ENCODE data around the gene CFAP45. TPM values are rescaled to one million over a fixed set of nuclear protein-coding genes. Genes with fewer than 3 reads are reported as not detected.

Gene CFAP45
- total RNA-seq, 6 experiments from 2014 or later, result not detected

DNA sequence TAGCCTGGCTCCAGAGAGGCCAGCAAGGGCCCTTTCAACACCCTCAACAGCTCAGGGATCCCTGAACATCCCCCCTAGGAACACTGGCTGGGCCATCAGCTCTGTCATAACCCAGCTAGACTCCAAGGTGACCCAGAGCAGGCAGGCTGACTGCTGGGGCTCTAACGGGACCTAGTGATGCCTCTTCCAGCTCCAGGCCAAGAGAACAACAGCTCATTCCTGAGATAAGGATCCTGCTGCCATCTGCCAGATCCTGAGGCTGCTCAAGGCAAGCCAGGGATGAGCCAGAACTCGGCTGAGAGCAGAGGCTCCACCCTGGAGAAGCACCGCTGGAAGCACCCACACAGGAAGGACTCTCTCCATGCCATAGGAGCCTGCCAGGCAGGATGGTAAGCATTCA, 39.5 kb downstream of the CFAP45 start:
- 20% methylated on average over 1 of the region's 3 CpGs for WGBS (ENCODE audit: insufficient coverage, low coverage, low lambda C conversion rate, missing lambda C conversion rate)
- Histone ChIP-seq H3K4me1 (no peaks in the 10 kb centered on the region), H3K36me3 (no peaks in the 10 kb centered on the region), H3K4me3 (no peak overlapping the region), H3K9me3 (no peaks in the 10 kb centered on the region), H3K27ac (no peak overlapping the region), H3K27me3 (no peaks in the 10 kb centered on the region)
- ATAC-seq, result peak in 1 of 4 donors; percentile 6
- no peak for DNase-seq
- TF ChIP-seq, protein P1, sequence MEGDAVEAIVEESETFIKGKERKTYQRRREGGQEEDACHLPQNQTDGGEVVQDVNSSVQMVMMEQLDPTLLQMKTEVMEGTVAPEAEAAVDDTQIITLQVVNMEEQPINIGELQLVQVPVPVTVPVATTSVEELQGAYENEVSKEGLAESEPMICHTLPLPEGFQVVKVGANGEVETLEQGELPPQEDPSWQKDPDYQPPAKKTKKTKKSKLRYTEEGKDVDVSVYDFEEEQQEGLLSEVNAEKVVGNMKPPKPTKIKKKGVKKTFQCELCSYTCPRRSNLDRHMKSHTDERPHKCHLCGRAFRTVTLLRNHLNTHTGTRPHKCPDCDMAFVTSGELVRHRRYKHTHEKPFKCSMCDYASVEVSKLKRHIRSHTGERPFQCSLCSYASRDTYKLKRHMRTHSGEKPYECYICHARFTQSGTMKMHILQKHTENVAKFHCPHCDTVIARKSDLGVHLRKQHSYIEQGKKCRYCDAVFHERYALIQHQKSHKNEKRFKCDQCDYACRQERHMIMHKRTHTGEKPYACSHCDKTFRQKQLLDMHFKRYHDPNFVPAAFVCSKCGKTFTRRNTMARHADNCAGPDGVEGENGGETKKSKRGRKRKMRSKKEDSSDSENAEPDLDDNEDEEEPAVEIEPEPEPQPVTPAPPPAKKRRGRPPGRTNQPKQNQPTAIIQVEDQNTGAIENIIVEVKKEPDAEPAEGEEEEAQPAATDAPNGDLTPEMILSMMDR (IDR thresholded peaks at IDR 0.05), result no peak
- no peak for TF ChIP-seq POLR2A (IDR thresholded peaks at IDR 0.05)
- intact Hi-C loops (cut with DNase I), result no loop called here

DNA sequence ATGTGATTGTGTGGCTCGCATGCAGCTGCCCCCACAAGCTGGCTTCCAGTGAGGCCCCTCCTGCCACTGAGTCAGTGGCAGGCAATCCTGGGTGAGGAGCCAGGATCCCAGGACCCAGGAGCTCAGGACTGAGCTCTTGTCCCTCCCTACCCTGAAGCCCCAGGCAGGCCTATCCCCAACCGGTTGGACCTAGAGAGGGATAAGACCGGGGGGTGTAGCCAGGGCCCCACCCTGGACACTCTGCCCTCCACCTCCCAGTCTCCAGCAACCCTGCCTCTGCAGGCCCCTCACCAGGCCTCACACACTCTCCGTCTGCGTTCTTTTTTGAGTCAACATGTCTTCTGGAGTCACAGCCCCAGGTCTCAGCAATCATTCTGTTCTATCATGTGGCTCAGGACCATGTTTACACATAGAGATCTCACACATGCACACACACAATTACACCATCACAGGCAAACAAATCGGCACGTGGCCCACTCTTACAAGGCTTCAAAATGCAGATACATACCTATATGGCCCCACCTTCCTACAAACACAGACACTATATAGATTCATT, 40.1 kb downstream of the CFAP45 start:
- no peak overlapping the region for H3K4me3 ChIP-seq
- no peaks in the 10 kb centered on the region for H3K9me3 ChIP-seq
- no peaks in the 10 kb centered on the region for H3K4me1 ChIP-seq
- no peaks in the 10 kb centered on the region for H3K27me3 ChIP-seq
- WGBS (ENCODE audit: insufficient coverage, low coverage, low lambda C conversion rate, missing lambda C conversion rate), result 57% methylated on average over 4 of the region's 7 CpGs
- no peak overlapping the region for H3K27ac ChIP-seq
- no peaks in the 10 kb centered on the region for H3K36me3 ChIP-seq
- TF ChIP-seq, protein P1 (IDR thresholded peaks at IDR 0.05), result no peak
- no peak for TF ChIP-seq POLR2A (IDR thresholded peaks at IDR 0.05)
- ATAC-seq (no peak), DNase-seq (no peak)
- intact Hi-C loops (cut with DNase I), result no loop called here

DNA sequence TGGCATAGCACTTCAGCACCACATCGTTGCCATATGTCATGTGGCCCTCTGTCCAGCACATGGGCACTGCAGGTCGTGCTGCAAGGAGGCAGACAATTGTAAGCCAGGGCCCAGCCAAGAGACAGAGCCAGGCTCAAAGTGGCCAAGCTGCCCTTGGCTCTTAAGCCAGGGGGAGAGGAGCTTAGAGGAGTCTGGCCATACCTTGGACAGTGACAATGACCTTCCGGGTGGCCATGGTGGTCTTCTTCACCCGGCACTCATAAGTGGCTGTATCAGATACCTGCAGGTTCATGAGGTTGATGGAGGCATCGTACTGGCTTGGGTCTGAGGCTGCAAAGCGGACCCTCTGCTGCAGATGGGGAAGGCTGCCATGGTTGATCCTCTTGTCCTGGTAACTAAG, 42.1 kb downstream of the CFAP45 start:
- TF ChIP-seq, protein P1 (IDR thresholded peaks at IDR 0.05), result no peak
- no peak for TF ChIP-seq POLR2A (IDR thresholded peaks at IDR 0.05)
- H3K4me3 ChIP-seq, result no peak overlapping the region
- H3K9me3 ChIP-seq, result no peaks in the 10 kb centered on the region
- no peak for DNase-seq
- H3K4me1 ChIP-seq, result no peaks in the 10 kb centered on the region
- H3K27me3 ChIP-seq, result no peaks in the 10 kb centered on the region
- H3K36me3 ChIP-seq, result no peaks in the 10 kb centered on the region
- ATAC-seq, result no peak
- WGBS (ENCODE audit: insufficient coverage, low coverage, low lambda C conversion rate, missing lambda C conversion rate), result 93% methylated on average over 3 of the region's 6 CpGs
- H3K27ac ChIP-seq, result no peak overlapping the region
- intact Hi-C loops (cut with DNase I), result no loop called here

DNA sequence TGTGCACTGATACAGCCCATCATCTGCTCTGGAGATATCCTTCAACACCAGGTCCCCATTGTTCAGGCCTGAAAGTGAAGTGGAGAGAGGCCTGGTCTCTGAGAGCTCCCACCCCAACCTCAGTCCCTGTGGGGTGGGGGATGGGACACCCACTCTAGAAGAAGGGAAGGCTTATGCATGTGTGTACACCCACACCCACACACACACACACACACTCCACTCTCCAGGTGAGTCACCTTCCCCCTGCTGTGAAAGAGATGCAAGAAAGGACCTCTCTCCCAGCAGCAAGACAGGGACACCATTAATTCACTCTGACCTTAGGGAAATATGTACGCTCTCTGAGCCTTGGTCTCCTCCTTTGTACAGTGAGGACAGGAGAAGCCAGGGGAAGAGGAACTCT, 43.4 kb downstream of the CFAP45 start:
- Histone ChIP-seq H3K27ac (no peak overlapping the region), H3K4me3 (no peak overlapping the region), H3K27me3 (no peaks in the 10 kb centered on the region), H3K36me3 (no peaks in the 10 kb centered on the region), H3K9me3 (no peaks in the 10 kb centered on the region), H3K4me1 (no peaks in the 10 kb centered on the region)
- no peak for DNase-seq
- TF ChIP-seq POLR2A (IDR thresholded peaks at IDR 0.05), result no peak
- TF ChIP-seq, protein P1 (IDR thresholded peaks at IDR 0.05), result no peak
- intact Hi-C loops (cut with DNase I), result no loop called here
- ATAC-seq, result no peak
- WGBS (ENCODE audit: insufficient coverage, low coverage, low lambda C conversion rate, missing lambda C conversion rate), result no CpG with 5 or more reads among the region's 1 CpG

DNA sequence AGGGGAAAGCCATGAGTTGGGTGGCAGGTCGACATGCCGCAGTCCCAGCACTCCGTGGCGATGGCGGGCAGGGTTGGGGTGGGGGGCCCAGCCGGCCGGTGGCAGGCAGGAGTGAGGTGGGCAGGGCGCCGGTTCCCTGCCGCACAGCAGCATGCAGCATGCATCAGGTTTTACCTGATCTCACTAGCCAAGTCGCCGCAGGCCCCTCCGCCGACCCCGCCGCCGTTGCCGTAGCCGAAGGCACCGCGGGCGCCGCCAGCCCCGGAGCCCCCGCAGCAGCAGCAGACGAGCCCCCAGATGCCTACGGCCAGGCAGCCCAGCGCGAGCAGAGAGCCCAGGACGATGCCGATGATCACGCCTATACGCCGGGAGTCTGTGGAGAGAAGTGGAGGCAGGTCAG, 44.3 kb downstream of the CFAP45 start:
- Histone ChIP-seq H3K36me3 (no peaks in the 10 kb centered on the region), H3K27ac (no peak overlapping the region), H3K4me3 (no peak overlapping the region), H3K9me3 (no peaks in the 10 kb centered on the region), H3K27me3 (no peaks in the 10 kb centered on the region), H3K4me1 (no peaks in the 10 kb centered on the region)
- WGBS (ENCODE audit: insufficient coverage, low coverage, low lambda C conversion rate, missing lambda C conversion rate), result 43% methylated on average over 15 of the region's 34 CpGs
- TF ChIP-seq, protein P1 (IDR thresholded peaks at IDR 0.05), result no peak
- DNase-seq (no peak), ATAC-seq (no peak)
- intact Hi-C loops (cut with DNase I), result no loop called here

All from right lobe of liver (tissue), 6 donors.